HG03439 (cell line): Measurements from ENCODE around the gene TSPAN4.
A peak's percentile ranks its signal among the peaks of the same experiment; 100 is the strongest.

Experiments used
- ATAC-seq: cut with Tn5 transposase; IDR thresholded peaks from one replicate; pipeline ENCODE4 v1.9.1; 2021; ENCODE audit warnings: mild to moderate bottlenecking, moderate library complexity; ENCODE audit not compliant: unreplicated experiment

The TSPAN4 gene

GRCh38 chr11:833114-833791 is 9.4 kb upstream of the TSPAN4 start:
- peak; percentile 6 for ATAC-seq

GRCh38 chr11:833849-834311 is 8.8 kb upstream of the TSPAN4 start:
- ATAC-seq: no peak

- ATAC-seq: no peak
Observed at GRCh38 chr11:834371-835316, 8.0 kb upstream of the TSPAN4 start.

- no peak for ATAC-seq
Observed at GRCh38 chr11:836274-836673, 6.4 kb upstream of the TSPAN4 start.

GRCh38 chr11:836700-837099 is 6.0 kb upstream of the TSPAN4 start:
- no peak for ATAC-seq

- no peak for ATAC-seq
Observed at GRCh38 chr11:837189-837989, 5.3 kb upstream of the TSPAN4 start.

GRCh38 chr11:837990-838307 is 4.7 kb upstream of the TSPAN4 start:
- no peak for ATAC-seq

GRCh38 chr11:838441-839279 is 4.0 kb upstream of the TSPAN4 start:
- ATAC-seq: no peak

GRCh38 chr11:839280-839623 is 3.4 kb upstream of the TSPAN4 start:
- no peak for ATAC-seq

GRCh38 chr11:839875-840617 is 2.6 kb upstream of the TSPAN4 start:
- no peak for ATAC-seq

- no peak for ATAC-seq
Observed at GRCh38 chr11:841981-842369, 677 bp upstream of the TSPAN4 start.

- no peak for ATAC-seq
Observed at GRCh38 chr11:843086-843734, 558 bp downstream of the TSPAN4 start.

GRCh38 chr11:843818-844692 is 1.4 kb downstream of the TSPAN4 start:
- no peak for ATAC-seq

- ATAC-seq: no peak
Observed at GRCh38 chr11:844693-845644, 2.3 kb downstream of the TSPAN4 start.

- no peak for ATAC-seq
Observed at GRCh38 chr11:845872-846495, 3.3 kb downstream of the TSPAN4 start.

- no peak for ATAC-seq
Observed at GRCh38 chr11:846496-847098, 3.9 kb downstream of the TSPAN4 start.
